Activated CD4-positive, alpha-beta T cell treated with anti-CD3 and anti-CD28 coated beads for 4 hours (primary cell): ENCODE results near the gene C19orf44.
"Not testable (repeated sequence)": the region's sequence is repeated elsewhere in the genome, so short reads cannot be mapped to it uniquely, and the experiment has no call there.

Experiments
- DNase-seq, 2 donors: peaks; one replicate each; pipeline ENCODE4 v3.0.0-alpha.2; 2020

The C19orf44 gene

GRCh38 chr19:16470541-16470910 is 25.7 kb upstream of the C19orf44 start:
- no peak for DNase-seq

DNA sequence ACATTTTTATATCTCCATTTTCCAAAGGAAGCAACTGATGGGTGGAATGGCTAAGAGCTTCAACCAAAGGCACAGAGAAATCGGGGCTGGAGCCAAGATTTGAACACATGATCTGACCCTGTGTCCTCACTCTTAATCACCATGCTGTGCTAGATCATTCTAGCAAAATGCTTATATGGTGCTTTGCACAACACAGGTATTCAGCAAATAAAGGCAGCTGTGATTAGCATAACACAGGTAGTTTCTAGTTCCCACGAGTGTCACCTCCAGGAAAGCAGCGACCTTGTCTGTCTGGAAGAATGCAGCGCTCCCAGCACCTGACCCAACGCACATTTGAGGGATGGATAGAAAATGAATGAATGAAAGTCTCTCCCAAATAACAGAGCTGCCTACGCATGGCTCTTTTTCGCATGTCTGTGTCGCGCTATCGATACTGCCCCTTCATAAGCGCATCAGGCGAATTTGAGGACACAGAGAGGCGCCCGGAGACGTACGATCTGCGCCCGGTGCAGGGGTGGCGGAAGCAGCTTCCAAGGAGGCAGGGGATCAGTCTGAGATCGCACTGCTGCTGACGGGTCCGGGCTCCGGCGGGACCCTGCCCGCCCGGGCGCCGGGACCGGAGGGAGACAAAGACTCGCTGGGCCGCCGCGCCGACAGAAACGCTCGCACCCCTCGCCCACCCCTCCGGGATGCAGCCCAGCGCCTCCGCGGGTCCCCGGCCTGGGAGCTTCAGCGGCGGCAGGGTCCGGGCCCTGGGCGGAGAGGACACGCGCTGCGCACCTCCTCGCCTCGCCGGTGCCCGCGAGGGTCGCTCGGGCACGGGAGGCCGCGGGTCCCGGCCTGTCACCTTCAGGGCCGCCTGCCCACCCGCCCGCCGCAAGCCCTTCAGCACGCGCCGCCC is 25.0 kb upstream of the C19orf44 start:
- DNase-seq, result peak; percentile 10 to 20

- DNase-seq, result not testable (repeated sequence)
These were observed 23.7 kb upstream of the C19orf44 start for GRCh38 chr19:16472559-16472899.

DNA sequence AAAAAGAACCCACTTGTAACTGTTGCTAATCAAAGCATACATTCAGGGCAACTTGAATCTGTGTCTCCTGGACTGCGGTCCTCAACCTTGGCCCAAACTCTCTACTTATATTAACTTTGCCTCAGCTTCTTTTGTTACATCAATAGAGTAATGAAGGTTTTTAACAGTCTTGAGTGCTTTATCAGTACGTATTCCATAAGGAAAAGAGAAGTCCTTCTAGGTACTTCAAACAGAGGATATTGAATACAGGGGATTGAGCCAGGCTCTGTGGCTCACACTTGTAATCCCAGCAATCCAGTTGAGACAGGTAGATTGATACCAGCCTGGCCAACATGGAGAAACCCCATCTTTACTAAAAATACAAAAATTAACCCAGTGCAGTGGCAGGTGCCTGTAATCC is 23.2 kb upstream of the C19orf44 start:
- no peak for DNase-seq

DNA sequence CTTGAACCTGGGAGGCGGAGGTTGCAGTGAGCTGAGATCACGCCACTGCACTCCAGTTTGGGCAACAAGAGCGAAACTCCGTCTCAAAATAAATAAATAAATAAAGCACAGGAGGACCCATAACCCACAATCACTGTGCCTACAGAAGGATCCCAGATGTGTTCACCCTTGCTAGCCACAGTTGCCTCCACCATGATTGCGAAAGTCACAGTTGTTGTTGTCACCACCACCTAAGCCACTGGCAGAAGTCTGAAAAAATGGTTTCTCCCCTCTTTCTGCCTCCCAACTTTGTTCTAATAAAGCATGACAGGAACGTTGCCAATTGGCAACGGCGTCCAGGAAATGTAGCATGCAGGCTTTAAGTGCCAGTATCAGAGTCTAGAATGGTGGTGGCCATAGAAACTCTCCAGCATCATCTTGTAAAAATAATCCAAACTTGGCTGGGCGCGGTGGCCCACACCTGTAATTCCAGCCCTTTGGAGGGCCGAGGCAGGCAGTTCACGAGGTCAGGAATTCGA is 22.3 kb upstream of the C19orf44 start:
- no peak for DNase-seq

DNA sequence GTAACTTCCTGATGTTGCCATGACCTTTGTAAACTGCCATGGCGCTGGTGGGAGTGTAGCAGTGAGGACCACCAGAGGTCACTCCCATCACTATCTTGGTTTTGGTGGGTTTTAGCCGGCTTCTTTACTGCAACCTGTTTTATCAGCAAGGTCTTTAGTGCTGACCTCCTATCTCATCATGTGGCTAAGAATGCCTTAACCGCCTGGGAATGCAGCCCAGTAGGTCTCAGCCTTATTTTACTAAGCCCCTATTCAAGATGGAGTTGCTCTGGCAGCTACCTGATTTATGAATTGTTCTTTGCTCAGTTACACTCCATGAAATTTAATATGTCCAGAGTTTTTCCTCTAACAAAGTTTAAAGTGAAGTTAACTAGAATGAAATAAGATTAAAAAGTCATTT is 19.8 kb upstream of the C19orf44 start:
- no peak for DNase-seq

DNA sequence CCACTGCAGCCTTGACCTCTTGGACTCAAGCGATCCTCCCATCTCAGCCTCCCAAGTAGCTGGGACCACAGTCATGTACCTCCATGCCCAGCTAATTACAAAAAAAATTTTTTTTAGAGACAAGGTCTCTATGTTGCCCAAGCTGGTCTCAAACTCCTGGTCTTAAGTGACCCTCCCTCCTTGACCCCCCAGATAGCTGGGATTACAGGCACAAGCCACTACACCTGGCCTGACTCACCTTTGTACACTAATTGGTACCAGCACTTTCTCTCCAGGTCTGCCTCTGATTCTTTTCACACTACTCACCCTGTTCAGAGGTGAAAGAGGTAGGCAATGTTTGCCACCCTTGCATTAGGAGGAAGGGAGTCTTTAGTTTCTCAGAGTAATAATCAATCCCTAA is 18.9 kb upstream of the C19orf44 start:
- no peak for DNase-seq

DNA sequence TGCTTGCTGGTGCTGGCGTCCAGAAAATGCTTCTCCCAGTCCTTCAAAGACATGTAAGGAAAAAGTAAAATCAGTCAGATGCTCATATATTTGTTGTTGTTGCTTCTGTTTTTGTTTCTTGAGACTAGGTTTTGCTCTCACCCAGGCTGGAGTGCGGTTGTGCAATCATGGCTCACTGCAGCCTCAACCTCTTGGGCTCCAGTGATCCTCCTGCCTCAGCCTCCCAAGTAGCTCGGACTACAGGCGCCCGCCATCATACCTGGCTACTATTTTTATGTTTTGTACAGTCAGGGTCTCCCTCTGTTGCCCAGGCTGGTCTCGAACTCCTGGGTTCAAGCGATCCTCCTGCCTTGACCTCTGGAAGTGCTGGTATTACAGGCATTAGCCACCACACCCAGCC is 13.4 kb upstream of the C19orf44 start:
- DNase-seq, result no peak

DNA sequence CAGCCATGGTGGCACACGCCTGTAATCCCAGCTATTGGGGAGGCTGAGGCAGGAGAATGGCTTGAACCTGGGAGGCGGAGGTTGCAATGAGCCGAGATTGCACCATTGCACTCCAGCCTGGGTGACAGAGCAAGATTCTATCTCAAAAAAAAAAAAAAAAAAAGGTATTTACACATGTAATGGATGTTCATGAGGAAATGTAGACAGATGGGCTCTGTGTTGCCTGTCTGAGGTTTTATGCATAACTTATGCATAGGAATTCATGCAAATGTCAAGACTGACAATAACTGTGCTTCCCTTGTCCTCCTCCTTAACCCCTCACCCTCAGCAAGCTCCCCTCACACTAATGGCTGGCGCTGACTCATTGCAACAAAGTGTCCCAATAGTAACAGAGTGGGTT is 9.7 kb upstream of the C19orf44 start:
- DNase-seq, result not testable (repeated sequence)

GRCh38 chr19:16496613-16496983 is 404 bp downstream of the C19orf44 start:
- DNase-seq, result no peak

DNA sequence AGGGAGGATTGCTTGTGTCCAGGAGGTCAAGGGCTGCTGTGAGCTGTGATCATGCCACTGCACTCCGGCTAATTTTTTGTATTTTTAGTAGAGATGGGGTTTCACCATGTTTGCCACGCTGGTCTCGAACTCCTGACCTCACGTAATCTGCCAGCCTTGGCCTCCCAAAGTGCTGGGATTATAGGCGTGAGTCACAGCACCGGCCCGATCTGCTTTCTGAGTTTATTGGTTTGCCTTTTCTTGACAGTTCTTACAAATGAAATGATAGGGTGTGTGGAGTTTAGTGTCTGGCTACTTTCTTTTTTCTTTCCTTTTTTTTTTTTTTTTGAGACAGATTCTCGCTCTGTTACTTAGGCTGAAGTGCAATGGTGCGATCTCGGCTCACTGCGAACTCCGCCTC is 848 bp downstream of the C19orf44 start:
- no peak for DNase-seq

DNA sequence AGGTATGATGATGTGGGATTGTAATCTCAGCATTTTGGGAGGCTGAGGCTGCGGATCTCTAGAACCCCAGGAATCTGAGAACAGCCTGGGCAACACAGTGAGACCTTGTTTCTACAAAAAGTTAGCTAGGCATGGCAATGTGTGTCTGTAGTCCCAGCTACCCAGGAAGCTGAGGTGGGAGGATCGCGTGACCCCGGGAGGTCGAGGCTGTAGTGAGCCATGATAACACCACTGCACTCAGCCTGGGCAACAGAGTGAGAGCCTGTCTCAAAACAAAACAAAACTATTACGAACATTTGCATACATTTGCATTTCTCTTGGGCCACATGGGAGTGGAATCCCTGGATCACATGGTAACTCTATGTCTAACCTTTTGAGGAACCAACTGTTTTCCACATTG is 1.6 kb downstream of the C19orf44 start:
- no peak for DNase-seq

- DNase-seq, result no peak
These were observed 8.1 kb downstream of the C19orf44 start for GRCh38 chr19:16504271-16504670.

DNA sequence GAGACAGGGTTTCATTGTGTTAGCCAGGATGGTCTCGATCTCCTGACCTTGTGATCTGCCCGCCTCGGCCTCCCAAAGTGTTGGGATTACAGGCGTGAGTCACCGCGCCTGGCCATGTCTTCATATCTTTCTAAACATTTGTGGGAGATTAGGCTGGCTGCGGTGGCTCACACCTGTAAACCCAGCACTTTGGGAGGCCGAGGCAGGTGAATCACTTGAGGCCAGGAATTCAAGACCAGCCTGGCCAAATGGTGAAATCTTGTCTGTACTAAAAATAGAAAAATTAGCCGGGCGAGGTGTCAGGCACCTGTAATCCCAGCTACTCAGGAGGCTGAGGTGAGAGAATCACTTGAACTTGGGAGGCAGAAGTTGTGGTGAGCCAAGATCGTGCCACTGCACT is 10.0 kb downstream of the C19orf44 start:
- not testable (repeated sequence) for DNase-seq

DNA sequence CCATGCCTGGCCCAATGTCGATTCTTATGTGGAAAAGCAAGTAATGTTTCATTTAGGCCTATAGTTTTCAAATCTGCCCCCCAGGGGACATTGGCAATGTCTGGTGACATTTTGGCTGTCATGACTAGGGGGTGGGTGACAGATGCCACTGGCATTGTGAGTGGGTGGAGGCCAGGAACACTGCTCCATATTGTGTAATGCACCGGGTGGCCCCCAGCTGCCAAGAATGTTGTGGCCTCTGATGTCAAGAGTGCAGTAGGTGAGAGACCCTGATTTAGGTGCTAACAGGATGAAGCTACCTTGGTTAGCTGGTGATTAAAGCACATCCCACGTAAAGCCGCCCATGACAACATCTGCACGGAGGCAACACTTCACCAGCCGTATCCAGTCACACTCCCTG is 10.8 kb downstream of the C19orf44 start:
- DNase-seq, result no peak

DNA sequence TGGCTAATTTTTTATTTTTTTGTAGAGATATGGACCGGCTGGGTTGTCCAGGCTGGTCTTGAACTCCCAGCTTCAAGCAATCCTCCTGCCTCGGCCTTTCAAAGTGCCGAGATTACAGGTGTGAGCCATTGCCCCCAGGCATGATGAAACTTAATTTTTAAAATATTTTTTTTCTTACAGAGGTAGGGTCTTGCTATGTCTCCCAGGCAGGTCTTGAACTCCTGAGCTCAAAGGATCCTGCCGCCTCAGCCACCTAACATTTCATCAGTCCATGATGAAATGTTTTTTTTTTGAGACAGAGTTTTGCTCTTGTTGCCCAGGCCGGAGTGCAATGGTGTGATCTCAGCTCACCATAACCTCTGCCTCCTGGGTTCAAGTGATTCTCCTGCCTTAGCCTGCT is 12.4 kb downstream of the C19orf44 start:
- DNase-seq, result no peak

DNA sequence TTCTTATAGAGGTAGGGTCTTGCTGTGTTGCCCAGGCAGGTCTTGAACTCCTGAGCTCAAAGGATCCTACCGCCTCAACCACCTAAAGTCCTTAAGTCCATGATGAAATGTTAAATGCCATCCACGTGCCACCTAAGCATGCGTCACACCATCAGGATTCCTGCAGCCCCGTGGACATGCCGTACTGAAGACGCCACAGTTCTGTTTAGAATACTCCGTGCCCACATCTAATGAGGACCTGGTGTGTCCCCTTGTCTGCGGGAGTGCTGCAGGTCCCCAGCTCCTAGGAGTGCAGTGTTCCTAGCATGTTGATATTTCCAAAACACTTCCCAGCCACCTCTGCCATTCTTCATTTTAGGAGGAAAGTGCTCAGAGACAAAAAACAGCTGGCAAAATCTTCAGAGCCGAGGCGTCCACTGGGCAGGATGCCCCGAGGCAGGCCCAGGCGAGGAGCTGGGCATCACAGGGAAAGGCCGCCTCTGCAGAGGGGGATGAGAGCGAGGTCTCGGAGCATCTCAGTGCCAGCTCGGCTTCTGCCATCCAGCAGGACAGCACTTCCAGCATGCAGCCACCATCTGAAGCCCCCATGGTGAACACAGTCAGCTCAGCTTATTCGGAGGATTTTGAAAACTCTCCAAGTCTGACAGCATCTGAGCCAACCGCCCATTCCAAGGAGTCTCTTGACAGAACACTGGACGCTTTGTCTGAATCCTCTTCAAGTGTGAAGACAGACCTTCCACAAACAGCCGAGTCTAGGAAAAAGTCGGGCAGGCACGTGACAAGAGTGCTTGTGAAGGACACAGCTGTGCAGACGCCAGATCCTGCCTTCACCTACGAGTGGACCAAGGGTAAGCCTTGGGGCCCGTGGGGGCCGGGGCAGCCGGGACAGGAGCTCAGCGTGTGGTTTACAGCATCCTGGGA is 13.2 kb downstream of the C19orf44 start:
- no peak for DNase-seq

DNA sequence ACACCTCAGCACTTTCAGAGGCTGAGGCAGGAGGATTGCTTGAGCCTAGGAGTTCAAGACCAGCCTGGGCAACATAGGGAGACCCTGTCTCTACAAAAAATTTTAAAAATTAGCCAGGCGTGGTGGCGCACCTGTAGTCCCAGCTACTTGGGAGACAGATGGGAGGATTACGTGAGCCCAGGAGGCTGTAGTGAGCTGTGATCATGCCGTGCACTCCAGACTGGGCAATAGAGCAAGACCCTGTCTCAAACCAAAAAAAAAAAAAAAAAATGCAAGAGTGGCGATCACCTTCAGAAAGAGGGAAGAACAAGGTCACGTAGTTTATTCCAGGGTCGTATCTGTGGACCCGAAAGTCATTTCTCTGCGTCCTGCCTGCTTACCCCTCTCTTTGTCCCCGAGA is 16.4 kb downstream of the C19orf44 start:
- DNase-seq, result not testable (repeated sequence)

DNA sequence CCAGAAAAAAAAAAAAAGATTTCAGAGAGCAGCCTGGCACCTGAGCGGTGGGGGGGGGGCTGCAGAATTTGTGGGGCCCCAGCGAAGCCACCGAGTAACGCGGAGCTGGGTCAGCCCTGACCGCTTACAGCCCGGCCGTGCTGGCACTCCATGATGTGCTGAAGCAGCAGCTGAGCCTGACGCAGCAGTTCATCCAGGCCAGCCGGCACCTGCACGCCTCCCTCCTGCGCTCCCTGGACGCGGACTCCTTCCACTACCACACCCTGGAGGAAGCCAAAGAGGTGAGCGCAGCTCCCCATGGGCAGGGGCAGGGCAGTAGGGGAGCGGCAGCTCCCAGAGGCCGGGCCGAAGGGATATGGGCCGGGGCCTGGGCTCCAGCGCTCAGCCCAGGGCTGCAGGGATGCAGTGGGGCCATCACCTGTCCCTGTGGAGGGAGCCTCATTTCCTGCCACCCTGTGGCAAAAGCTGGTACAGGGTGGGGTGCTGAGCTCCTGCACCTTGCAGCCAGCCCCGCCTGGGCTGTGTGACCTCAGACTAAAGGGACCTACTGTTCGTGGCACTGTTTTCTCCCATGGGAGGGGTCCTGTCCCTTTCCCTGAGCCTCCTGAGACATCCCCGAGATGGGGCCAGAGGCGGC is 18.3 kb downstream of the C19orf44 start:
- DNase-seq, result no peak

DNA sequence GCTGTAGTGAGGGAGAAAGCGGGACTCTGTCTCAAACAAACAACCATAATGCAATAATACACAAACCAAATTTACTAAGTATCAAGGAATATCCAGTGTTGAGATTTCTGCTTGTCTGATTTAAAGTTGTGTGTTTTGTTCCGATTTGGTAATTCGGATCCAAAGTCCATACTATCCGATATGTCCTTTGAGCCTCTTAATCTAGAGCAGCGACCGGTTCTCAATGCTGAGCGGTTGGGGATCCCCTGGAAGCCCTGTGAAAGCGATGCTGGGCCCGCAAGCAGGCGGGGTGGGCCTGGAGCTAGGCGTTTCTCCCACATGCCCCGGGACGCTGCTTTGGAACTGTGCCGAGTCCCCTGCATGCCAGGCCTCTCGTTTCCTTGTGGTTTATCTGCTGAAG is 20.2 kb downstream of the C19orf44 start:
- no peak for DNase-seq

DNA sequence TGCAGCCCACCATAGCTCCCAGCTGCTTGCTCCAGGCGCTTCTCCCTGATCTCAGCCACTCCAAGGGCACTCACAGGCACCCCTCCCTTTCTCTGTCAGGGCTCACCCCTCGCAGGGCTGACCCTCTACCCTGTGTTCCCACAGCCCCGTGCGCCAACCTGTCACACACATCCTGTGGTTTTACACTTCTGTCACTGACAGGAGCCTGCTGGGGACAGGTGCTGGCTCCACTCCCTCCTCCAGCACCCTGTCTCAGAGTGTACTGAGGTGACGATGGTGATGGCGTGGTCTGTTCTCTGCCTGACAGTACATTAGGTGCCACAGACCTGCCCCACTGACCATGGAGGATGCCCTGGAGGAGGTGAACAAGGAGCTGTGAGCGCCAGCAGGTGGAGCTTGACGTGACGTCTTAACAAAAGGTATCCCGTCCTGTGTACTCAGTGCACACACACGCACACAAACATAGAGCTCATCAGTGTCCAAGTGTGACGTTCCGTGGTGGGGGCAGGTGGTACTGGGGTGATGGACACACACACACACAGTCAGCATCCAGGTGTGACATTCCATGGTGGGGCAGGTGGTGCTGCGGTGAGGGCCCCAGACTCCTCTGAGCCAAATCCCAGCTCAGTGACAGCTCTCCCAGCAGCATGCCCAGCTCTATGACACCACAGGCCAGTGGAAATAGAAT is 20.9 kb downstream of the C19orf44 start:
- DNase-seq, result no peak

- DNase-seq, result no peak
These were observed 21.9 kb downstream of the C19orf44 start for GRCh38 chr19:16518061-16518460.
